ENCODE data around the gene THRA.

The THRA gene

DNA sequence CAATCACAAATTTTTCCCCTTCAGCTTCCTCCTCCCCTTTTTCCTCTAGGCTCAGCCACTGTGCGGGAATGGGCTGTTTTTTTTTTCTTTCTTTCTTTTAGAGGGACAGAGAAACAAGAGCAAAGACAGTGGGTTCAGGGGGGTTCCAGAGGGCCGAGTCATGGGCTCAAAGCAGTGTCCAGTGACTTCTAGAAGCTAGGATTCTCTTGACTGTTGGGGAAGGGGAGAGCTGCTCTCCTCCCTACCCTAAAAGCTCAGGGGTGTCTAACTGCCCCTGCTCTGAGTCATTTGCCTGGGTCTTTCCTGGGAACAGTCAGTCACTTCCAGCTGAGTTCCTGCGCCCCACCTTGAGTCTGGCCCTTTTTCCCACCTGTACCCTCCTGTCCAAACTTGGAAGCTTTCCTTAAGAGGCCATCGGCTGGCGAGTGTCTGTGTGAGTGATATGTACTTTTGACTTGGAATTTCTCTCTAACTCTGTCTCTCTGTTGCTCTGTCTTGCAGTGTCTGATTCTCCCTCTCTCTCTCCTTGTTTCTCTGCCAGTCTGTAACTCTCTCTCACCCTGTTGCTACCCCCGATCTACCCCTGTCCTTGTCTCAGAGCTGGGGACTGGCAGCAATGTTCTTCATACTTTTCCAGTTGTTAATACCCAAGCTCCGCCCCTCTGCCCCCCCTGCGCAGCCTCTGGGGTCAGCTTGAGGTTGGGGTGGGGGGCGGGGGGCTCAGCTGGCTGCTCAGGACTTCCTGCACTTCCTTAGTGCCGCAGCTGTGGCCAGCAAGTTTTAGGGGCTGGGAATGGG is 2.4 kb downstream of the THRA start:
- no peak for DNase-seq (ENCODE audit: low read depth)

GRCh38 chr17:40065769-40066510 is 3.2 kb downstream of the THRA start:
- no peak for DNase-seq (ENCODE audit: low read depth)

GRCh38 chr17:40067710-40068109 is 4.9 kb downstream of the THRA start:
- DNase-seq (ENCODE audit: low read depth) = no peak

DNA sequence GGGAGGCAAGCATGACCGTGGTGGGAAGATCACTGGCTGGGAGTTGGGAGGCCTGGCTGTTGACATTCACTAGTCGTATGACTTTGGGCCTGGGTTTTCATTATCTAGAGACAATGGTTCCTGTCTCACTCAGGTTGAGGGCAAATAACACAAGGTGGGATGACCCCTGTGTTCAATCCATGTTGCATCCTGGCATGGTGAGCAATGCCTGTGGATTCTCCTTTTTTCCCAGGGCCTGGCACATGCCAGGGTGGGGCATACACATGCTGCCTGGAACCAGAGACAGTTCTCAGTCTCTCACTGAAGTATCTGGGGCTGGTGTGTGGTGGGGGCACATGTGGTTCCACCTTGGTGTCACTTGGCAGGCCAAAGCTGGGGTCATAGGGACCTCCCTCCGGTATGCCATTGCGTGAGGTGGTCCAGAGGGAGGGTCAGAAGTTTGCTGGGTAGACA is 5.4 kb downstream of the THRA start:
- DNase-seq (ENCODE audit: low read depth) = no peak

DNA sequence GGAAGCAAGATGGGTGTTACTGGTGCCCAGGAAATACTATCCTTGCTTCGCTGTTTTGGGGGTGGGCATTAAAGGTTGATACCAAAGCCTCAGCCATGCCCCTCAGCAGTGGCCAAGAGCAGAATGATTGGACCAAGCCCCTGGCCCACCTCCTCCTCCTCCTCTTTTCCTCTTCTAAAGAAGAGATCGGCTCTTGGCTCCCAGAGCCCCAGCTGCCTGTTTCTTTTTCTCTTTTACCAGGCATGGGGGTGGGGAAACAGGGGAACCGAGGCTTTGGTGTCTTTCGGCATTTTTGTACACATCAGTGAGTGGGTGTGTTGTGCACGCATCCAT is 5.8 kb downstream of the THRA start:
- no peak for DNase-seq (ENCODE audit: low read depth)

DNA sequence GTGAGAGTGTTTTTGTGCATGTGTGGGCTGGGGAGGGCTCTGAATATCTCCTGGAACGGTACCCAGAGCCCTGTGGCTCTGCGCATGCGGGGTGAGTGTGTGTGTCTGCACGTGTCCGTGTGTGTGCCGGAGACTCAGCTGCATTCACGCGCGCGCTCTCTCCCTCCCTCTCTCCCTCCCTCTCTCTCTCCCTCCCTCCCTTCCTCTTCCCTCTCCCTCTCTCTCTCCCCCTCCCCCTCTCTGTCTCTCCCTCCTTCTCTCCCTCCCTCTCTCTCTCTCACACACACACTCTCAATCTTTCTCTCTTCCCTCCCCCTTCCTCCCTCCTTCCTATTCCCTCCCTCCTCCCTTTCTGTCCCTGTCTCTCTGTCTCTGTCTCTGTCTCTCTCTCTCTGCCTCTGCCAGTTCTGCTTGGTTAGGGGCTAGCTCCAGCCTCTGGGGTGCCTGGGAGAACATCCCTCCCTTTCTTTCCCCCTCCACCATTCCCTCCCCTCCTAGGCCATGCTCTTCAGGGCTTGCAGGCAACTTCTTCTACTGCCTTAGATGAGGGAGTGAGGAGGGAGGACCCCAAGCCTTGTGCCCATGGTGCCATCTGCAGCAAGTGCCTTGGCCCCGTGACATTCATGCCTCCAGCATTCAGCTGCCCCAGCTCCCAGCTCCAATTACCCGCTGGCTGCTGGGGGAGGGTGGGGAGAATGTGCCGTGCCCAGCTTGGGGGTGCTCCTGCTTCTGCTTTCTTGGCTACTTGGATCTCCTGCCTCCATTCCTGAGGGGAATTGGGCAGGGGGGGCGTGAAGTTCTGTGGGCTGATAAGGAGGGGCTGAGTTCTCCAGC is 6.4 kb downstream of the THRA start:
- peak; percentile 87 for DNase-seq (ENCODE audit: low read depth)

GRCh38 chr17:40069751-40070708 is 7.3 kb downstream of the THRA start:
- DNase-seq (ENCODE audit: low read depth) = no peak

- DNase-seq (ENCODE audit: low read depth) = no peak
These were observed 8.0 kb downstream of the THRA start for GRCh38 chr17:40070709-40071312.

DNA sequence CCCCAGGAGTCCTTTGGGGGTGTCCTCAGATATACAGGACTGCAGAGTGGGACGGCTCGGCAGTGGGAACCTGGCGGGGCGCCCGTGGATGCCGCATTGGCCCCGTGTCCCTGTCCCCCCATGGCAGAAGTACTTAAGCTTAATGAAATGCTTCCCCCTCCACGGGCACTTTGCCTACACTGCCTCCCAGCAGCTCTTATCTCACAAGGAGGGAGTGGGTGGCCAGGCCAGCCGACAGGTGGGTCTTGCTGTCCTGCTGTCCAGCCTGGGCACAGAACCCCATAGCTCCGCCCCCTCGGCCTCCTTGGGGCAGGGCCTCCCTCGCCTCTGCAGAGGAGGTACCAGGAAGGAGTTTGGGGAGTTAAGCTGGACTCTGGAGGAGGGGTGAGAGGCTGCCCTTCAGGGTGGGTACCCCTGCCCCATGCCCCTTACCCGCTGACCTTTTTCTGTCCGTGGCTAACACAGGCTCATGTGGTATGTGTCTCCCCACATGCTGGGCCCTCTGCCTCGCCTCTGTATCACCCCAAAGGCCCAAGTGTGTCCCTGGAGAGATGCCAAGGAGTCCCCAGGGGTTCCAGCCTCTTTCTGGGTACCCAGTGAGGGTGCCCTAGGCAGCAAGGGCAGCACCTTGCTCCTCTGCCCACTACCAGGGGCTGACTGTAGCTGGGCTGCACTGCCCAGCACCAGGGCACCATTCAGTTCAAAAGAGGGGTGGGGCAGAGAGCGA is 8.7 kb downstream of the THRA start:
- DNase-seq (ENCODE audit: low read depth) = no peak

- DNase-seq (ENCODE audit: low read depth) = no peak
These were observed 9.4 kb downstream of the THRA start for GRCh38 chr17:40072040-40072734.

DNA sequence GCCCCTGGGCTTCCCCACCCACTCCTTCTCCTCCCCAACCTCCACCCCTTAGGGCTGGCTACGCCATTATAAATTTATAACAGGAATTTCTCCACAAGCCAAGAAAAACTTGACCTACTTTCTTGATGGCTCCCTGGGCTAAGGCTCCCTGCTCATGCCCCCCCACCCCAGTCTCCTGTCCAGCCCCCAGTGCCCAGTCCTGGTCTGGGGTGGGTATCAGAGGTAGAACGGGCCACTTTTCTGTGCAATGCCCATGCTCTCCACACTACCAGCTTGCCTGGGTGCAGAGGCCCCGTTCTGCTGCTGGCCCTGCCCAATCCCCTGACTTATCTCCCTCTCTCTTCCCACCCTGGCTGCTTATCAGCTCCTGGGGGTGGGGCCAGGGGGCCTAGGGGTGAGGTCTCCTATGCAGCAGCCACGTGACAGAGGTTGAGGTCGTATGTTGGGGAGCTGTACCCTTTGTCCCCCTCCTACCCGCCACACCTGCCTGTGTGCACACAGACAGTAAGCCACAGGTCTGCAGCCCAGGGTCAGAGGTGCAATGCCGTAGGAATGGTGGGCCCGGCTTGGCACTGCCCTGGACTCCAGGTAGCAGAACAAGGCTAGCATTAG is 10.1 kb downstream of the THRA start:
- no peak for DNase-seq (ENCODE audit: low read depth)

GRCh38 chr17:40073454-40074174 is 10.8 kb downstream of the THRA start:
- DNase-seq (ENCODE audit: low read depth) = no peak

GRCh38 chr17:40074175-40074512 is 11.4 kb downstream of the THRA start:
- no peak for DNase-seq (ENCODE audit: low read depth)

- no peak for DNase-seq (ENCODE audit: low read depth)
These were observed 12.1 kb downstream of the THRA start for GRCh38 chr17:40074871-40075200.

DNA sequence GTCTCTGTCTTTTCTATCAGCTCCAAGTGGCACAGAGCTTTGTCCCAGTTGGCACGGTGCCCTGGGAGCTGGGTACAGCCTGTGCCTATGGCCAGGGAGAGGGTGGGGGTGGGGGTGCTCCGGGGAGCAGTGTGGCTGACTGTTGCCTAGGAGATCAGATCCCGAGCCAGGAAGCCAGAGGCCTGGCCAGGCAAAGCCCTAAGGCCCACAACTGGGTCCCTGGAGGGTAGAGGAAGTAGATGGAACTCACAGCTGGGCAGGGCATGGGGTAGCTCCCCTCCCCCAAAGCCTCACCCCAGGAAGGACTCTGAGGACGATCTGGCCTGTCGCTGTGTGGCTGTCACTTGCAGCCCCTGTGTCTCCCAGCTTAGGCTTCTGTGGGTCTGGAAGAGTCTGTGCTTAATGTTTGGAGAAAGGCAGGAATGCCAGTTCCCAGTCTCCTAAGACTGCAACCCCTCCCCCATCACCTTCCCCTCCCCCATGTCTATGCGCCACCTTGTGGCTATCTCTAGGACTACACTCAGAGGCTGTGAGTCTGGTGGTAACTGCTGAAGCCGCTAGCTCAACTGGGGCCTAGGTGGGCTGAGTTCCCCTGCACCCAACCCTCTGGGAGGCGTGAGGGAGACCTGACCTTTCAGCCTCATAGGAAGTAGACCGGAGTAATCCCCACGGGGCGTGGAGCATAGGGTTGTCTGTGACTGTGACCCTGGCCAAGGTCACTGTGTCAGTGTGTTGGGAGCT is 12.6 kb downstream of the THRA start:
- peak; percentile 61 for DNase-seq (ENCODE audit: low read depth)

GRCh38 chr17:40075942-40076498 is 13.3 kb downstream of the THRA start:
- DNase-seq (ENCODE audit: low read depth) = no peak

- no peak for DNase-seq (ENCODE audit: low read depth)
These were observed 13.8 kb downstream of the THRA start for GRCh38 chr17:40076591-40076990.

DNA sequence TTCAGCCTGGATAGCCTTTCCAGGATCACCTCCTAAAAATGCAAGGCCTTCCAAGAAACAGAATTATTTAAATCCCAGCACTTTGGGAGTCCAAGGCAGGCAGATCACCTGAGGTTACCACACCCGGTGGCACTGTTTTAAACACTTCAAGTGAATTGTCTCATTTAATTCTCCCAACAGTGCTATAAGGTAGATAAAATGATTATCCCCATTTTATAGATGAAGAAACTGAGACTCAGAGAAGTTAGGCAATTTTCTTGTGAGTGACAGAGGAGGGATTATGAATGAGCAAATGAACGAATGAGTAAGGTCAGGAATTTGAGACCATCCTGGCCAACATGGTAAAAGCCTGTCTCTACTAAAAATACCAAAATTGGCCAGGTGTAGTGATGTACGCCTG is 16.8 kb downstream of the THRA start:
- no peak for DNase-seq (ENCODE audit: low read depth)
